Prostate gland (tissue), 2 donors: ENCODE data around the gene LTBP2.

Experiments used
- POLR2A ChIP-seq: fragments of 450-650 bp; IDR thresholded peaks from one replicate; pipeline ENCODE4 v1.6.1; 2016; ENCODE audit warnings: antibody characterized with exemption, mild to moderate bottlenecking
- POLR2AphosphoS5 ChIP-seq: sonication (generic); formaldehyde crosslinking; IDR thresholded peaks from one replicate; pipeline ENCODE4 v1.6.1; 2017; ENCODE audit warnings: antibody characterized with exemption
- TF ChIP-seq, protein P1 (sequence below), 4 experiments: fragments of 200-600 bp in 2 of 4; fragments of 450-650 bp in 2 of 4; sonication (generic) in 2 of 4; IDR thresholded peaks; 1 replicate in 3 of 4; 2 replicates in 1 of 4; pipeline ENCODE4 v1.5.1; 2016 to 2019; ENCODE audit warnings: antibody characterized with exemption in 4 of 4, mild to moderate bottlenecking in 2 of 4, moderate library complexity in 2 of 4

DNA sequence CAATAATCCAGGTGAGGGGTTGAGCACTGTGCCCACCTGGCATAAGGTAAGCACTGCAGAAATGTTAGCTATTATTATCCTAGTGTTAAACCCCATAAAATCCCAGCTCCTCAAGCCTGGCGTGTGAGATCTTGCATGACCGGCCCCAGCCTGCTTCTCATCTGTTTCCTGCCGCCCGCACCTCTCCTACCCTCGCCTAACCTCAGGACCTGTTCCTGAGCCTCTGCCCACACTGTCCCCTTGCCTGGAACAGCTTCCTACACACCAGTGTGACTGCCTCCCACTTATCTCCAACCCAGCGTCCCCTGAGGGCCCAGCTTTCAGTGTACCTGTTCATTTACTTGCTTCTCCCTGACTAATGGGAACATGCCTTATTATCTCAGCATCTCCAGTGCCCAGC, 93.8 kb downstream of the LTBP2 start:
- TF ChIP-seq, protein P1, sequence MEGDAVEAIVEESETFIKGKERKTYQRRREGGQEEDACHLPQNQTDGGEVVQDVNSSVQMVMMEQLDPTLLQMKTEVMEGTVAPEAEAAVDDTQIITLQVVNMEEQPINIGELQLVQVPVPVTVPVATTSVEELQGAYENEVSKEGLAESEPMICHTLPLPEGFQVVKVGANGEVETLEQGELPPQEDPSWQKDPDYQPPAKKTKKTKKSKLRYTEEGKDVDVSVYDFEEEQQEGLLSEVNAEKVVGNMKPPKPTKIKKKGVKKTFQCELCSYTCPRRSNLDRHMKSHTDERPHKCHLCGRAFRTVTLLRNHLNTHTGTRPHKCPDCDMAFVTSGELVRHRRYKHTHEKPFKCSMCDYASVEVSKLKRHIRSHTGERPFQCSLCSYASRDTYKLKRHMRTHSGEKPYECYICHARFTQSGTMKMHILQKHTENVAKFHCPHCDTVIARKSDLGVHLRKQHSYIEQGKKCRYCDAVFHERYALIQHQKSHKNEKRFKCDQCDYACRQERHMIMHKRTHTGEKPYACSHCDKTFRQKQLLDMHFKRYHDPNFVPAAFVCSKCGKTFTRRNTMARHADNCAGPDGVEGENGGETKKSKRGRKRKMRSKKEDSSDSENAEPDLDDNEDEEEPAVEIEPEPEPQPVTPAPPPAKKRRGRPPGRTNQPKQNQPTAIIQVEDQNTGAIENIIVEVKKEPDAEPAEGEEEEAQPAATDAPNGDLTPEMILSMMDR (IDR thresholded peaks at IDR 0.05) = no peak
- TF ChIP-seq POLR2A (no peak), POLR2AphosphoS5 (peak; percentile 13)
